GM19023 (cell line): ENCODE measurements around the gene RTN4.
A peak's percentile ranks its signal among the peaks of the same experiment; 100 is the strongest.
"Not testable (repeated sequence)": the region's sequence is repeated elsewhere in the genome, so short reads cannot be mapped to it uniquely, and the experiment has no call there.

Source experiments
- ATAC-seq: cut with Tn5 transposase; IDR thresholded peaks from one replicate; pipeline ENCODE4 v1.9.1; 2021; ENCODE audit warnings: mild to moderate bottlenecking, moderate library complexity; ENCODE audit not compliant: unreplicated experiment

Gene RTN4, protein sequence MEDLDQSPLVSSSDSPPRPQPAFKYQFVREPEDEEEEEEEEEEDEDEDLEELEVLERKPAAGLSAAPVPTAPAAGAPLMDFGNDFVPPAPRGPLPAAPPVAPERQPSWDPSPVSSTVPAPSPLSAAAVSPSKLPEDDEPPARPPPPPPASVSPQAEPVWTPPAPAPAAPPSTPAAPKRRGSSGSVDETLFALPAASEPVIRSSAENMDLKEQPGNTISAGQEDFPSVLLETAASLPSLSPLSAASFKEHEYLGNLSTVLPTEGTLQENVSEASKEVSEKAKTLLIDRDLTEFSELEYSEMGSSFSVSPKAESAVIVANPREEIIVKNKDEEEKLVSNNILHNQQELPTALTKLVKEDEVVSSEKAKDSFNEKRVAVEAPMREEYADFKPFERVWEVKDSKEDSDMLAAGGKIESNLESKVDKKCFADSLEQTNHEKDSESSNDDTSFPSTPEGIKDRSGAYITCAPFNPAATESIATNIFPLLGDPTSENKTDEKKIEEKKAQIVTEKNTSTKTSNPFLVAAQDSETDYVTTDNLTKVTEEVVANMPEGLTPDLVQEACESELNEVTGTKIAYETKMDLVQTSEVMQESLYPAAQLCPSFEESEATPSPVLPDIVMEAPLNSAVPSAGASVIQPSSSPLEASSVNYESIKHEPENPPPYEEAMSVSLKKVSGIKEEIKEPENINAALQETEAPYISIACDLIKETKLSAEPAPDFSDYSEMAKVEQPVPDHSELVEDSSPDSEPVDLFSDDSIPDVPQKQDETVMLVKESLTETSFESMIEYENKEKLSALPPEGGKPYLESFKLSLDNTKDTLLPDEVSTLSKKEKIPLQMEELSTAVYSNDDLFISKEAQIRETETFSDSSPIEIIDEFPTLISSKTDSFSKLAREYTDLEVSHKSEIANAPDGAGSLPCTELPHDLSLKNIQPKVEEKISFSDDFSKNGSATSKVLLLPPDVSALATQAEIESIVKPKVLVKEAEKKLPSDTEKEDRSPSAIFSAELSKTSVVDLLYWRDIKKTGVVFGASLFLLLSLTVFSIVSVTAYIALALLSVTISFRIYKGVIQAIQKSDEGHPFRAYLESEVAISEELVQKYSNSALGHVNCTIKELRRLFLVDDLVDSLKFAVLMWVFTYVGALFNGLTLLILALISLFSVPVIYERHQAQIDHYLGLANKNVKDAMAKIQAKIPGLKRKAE

DNA sequence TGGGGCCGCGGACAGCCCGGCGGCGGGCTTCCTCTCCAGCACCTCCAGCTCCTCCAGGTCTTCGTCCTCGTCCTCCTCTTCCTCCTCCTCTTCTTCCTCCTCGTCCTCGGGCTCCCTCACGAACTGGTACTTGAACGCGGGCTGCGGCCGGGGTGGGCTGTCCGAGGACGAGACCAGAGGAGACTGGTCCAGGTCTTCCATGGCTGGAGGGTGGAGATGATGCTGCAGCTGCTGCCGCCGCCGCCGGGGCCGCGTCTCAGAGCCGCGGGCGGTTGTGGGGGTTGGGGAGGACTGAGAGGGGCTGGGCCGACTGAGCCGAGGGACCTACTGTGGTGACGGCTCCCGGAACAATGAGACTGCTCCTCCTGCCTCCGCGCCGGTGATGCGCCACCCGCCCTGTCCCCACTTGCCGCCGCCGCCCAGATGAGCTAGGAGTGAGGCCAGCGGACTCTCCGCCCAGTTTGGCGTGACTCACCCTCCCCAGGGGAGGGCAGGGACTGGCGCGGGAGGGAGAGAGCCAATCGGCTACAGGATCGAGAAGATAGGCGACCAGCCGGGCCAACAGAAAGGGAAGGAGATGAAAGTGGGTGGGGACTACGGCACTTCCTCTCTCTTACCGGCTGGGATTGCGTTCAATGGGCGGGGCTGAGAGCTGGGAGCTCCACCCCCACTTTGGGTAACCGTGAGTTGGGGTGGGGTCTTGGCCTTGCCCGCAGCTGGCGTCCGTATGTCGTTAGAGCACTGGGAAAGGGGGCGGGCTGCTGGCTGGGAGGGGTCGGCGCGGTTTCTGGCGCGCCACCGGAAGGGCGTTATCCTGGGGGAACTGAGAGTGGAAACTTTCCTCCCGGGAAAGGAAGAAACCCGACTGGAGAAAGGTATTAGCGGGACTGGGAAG, at the start of gene RTN4:
TSS of gene RTN4 (minus strand) at position 352 of the 895 bp plus-strand sequence. CDS start at position 201, 151 bp downstream.
- peak; percentile 90 for ATAC-seq

DNA sequence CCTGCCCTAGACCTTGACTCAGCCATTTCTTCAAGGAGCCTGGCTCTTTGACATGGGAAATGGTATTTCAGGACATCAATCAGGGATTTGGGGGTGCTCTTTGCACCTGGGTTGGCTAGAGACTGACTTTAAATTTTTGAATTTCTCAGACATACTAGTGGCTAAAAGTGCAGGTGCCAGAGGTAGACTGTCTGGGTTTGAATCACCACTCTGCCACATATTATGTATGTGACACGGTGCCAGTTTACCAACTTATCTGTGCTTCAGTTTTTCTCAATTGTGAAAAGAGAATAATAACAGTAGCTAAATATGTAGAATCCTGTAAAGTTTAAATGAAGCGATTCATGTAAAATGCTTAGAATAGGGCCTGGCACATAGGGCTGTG, 49.2 kb upstream of the RTN4 start:
- no peak for ATAC-seq

DNA sequence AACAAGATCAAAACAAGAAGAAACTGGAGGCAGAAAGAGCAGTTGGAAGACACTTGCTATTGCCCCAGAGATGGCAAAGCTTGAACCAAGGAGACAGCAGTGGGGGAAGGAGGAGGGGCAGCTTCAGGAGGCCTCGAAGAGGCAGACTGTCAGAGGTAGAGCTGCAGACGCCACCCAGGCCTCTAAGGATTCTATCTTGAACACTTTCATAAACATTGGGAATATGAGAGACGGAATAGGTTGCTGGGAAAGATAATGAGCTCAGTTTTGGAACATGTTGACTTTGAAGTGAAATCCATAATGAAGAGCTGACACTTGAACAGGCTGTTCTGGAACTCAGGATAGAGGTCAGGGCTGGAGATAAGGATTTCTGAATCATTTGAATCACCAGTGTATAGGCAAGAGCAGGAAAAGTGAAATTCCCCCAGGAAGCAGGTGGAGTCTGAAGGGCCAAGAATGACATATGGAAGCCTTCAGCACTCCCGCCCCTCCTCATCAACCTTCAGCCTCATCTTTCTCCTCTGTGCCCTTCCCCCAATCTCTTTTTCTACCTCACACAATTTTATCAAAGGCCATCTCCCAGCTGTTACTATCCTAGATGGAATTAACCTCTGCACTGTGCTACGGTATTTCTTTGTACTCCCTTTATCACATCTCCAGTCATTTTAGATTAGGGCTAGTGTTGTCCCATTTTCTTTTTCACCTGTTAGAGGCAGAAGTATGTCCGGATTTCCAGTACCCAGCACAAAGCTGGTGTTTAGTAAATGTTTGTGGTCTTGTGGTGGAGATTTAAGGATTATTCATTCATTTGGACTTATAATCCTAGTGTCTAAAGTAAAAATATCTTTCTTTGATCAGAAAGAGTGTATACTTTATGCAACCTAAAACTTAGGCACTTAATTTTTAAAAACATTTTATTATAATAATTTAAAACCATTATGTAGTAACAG, 47.5 kb upstream of the RTN4 start:
- no peak for ATAC-seq

DNA sequence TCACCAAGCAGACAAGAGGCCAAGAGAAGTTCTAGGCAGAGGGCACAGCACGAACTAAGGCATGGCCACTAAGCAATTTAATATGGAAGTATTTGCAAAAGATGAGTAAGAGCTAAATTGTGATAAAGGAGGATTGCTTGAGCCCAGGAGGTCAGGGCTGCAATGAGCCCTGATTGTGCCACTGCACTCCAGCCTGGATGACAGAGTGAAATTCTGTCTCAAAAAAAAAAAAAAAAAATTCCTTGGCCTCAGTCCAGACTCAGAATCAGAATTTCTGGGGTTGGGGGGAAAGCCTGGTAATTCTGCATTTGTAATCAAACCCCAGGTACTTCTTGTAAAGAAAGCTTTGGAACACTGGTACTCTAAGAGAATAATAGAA, 46.8 kb upstream of the RTN4 start:
- ATAC-seq, result no peak

DNA sequence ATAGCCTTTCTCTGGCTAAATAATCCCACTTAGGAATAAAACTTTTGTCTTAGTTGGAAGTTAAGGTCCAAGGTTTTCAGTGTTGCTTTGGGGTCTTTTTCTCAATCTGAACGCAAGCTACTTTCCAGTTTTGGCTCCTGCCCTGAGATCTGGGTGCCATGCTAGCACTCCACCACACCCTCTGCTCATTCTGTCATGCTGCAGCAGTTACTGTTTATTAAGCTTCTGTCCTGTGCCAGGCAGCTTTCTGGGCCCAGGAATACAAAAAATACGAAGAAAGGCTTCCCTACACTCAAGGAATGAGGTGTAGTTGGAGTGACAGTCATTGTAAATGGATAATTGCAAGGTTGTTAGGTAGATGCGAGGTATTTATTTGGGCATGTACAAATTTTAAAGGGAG, 46.3 kb upstream of the RTN4 start:
- ATAC-seq, result no peak

DNA sequence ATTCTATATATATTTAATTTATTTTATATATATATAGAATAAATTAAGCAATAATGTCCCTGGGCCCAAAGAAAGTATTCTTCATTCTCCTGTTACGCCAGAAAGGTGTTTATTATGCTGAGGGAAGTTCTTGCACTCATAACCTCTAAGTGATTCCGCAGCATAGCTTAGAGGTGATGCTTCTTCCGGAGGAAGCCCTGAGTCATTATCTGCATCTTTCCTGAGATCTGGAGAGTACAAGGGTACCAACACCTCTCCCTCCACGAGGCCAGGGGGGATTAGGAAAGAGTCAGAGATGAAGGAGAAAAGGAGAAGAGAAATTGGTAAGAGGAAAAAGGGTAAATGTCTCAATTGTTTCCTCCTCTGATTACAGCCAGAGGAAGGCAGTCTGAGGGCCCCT, 43.1 kb upstream of the RTN4 start:
- ATAC-seq, result no peak

DNA sequence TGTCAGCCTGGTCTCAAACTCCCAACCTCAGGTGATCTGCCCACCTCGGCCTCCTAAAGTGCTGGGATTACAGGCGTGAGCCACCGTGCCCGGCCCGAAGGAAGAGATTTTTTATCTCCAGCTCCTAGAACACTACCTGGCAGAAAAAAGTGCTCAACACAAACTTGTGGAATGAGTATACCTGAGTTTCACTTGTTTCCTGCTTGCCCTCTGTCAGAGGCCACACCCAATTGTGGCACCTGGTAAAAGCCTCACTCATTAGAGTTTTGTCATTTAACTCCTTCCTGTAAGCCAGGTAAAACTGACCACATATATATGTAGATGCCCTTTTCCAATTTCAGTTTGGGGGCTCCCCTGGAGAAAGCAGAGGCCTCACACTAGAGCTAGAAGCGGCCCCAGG, 42.2 kb upstream of the RTN4 start:
- no peak for ATAC-seq

DNA sequence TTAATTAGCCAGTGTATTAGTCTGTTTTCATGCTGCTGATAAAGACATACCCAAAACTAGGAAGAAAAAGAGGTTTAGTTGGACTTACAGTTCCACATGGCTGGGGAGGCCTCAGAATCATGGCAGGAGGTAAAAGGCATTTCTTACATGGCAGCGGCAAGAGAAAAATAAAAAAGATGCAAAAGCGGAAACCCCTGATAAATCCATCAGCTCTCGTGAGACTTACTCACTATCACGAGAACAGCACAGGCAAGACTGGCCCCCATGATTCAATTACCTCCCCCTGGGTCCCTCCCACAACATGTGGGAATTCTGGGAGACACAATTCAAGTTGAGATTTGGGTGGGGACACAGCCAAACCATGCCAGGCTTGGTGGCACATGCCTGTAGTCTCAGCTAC, 41.4 kb upstream of the RTN4 start:
- ATAC-seq, result not testable (repeated sequence)

DNA sequence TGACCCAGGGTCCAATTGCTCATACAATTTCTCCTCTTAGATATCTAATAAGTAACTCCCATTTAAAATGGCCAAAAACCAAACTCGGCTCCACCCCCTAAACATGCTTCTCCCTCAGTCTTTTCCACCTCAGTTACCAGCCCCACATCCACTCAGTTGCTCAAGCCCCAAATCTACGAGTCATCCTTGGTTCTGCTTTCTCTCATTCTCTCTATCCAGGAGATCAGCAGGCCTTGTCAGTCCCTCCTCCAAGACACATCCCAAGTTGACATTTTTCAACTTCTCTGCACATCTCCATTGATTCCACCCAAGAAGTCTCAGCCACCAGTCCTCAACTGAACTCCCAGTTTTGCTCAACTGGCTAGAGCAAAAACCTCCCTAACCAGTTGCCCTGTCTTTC, 40.5 kb upstream of the RTN4 start:
- ATAC-seq, result no peak

DNA sequence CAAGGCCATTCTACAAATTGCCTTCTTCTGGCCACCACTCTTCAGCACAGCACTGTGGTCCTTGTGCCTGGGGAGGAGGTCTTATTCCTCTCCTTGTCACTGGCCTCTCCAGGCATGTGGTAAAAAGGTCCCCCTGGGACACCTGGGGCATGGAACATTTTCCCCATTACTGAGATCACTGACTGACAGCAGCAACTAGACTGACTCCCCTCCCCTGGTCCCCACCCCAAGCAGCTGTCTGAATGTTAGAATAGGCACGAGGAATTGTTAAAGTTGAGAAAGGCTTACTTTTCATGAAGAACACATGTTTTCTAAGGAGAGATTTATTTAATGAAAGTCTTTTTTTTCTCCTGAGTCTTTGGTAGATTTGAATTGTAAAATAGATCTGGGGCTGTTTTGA, 39.5 kb upstream of the RTN4 start:
- ATAC-seq, result no peak

DNA sequence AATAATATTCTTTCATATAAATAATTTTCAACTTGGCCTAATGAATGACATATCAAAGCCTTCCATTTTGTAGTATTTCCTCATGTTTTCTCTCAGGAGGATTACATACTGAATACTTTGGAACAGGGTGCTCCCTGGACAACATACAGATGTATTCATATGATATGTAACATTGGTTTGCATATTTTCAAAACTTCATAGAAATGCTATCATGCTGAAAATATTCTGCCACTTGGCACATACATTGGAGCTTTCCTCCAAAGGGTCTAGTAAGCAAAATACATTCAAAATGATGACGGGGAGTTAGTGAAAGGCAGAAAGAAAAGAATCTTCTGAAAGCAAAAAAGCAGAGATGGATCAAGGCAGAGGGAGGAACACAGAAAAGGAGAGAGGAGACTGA, 38.1 kb upstream of the RTN4 start:
- no peak for ATAC-seq

DNA sequence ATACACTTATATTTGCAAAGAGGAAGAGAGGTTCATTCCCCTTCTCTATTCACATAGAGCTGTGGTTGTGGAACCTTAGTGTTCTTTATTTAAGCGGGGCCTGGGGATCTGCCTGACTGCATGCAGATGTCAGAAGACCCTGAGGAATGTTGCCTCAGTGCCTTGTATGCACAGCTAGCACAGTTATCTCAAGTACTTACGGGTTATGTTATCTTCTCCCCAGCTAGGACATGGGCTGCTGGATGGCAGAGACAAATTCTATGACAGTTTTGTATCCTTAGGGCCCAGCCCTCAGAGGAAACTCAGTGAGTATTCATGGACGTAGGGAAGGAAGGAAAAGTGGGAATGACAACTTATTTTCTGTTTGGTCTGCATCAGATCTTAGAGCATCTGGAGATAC, 37.7 kb upstream of the RTN4 start:
- ATAC-seq, result no peak

DNA sequence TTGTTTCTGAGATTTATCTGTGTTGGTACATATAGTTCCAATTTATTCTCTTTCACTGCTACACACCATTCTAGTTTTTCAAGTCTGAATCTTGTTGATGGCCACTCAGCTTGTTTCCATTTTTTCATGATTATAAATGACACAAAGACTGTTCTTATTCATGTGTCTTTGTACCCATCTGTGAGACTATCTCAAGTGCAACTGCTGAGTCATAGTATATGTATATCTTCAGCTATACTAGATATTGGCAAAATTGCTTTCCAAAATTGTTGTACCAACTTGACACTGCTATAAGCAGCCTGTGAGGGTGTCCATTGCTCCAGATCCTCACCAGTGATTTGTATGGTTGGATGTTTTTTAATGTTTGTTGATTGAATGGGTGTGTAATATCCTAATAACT, 37.2 kb upstream of the RTN4 start:
- ATAC-seq, result no peak

DNA sequence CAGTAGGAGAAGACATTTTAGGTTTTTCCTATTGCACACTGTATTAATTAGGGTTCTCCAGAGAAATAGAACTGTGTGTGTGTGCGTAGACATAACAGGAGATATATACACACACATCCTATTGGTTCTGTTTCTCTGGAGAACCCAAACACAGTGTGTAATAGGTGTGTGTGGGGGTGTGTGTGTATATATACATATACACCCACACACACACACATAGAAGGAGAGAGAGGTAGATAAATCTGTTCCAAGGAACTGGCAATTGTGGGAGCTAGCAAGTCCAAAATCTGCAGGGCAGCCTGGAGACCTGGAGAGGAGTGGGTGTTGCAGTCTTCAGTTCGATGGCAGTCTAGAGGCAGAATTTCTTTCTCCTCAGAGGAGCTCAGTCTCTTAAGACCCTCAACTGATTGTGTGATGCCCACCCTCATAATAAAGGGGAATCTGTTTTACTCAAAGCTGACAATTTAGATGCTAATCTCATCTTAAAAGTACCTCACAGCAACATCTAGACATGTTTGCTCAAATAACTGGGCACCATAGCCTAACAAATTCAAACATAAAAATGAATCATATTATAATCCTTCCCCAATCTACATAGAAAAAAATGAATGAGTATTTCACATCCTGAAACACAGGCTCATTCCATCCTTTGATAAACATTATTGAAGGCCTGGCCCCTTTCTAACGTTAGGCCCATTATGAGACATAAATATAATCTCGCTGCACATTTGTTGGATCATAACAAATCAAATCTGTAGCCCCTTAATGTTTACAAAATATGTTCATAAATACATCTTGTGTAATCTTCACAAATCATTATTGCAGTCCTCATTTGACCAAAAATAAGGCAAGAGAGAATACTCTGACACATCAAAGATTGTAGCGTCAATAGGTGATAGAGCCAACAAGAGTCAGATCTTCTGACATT, 35.1 kb upstream of the RTN4 start:
- ATAC-seq, result no peak

DNA sequence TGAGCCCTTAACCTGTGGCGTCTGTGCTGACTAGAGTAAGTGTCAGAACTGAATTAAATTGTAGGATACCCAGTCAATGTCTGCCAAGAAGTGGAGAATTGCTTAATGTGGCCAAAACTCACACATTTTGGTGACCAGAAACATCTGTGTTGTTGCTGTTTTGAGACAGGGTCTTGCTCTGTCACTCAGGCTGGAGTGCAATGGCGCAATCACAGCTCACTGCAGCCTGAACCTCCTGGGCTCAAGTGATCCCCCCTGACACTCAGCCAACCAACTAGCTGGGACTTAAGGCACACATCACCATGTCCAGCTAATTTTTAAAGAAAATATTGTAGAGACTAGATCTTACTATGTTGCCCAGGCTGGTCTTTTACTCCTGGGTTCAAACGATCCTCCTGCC, 34.4 kb upstream of the RTN4 start:
- no peak for ATAC-seq

DNA sequence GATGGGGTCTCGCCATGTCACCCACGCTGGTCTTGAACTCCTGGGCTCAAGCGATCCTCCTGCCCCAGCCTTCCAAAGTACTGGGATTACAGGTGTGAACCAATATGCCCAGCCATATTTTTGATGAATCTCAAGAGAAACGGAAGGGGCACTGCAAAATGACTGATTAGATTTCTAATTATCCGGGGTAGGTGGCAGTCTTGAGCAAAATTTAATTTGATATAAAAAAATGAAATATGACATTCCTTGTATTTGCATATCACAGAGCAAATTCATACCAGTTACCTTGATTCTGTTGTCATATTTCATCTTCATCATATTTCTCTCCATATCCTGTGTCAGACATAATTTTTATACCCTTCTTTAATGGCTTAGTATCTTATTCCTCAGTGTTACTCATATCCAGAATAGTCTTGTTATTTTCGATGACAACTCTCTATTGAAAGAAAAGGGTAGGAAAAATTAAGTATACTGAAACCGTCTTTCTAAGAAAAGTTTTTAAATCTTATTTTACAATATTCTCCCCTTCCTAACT, 30.0 kb upstream of the RTN4 start:
- ATAC-seq, result no peak

DNA sequence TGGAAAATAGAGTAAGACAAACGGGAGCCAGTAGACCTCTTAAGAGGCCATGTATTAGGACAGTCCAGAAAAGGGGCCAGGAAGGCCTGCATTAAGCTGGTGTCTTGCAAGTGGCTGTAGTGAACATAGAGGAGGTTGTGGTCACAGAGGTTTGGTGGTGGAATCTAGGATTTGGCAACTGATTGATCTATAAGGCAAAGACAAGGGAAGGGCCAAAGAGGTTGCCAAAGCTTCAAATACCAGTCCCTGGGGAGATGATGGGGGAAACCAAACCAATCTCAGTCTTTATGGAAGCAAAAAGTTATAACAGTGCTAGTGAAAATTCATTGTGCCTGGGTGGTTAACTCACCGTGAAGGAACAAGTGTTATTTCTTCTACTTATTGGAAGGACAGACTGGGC, 28.7 kb upstream of the RTN4 start:
- no peak for ATAC-seq

DNA sequence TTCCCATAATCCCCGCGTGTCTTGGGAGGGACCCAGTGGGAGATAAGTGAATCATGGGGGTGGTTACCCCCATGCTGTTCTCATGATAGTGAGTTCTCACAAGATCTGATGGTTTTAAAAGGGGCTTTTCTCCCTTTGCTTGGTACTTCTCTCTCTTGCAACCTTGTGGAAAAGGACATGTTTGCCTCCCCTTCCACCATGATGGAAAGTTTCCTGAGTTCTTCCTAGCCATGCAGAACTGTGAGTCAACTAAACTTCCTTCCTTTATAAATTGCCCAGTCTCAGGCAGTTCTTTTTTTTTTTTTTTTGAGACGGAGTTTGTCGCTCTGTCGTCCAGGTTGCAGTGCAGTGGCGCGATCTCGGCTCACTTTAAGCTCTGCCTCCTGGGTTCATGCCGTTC, 26.5 kb upstream of the RTN4 start:
- ATAC-seq, result no peak
